HepG2 (cell line): ENCODE data around the gene SLC35B2. TPM values are rescaled to one million over a fixed set of nuclear protein-coding genes. Genes with fewer than 3 reads are reported as not detected.

ENCODE experiments used
- DR1 ChIP-seq: sonication (generic); formaldehyde crosslinking; IDR thresholded peaks from 2 replicates; pipeline ENCODE4 v1.8.0; 2021; ENCODE audit warnings: mild to moderate bottlenecking, missing genetic modification reagents, inconsistent platforms
- HNRNPH1 ChIP-seq: fragments of 200-400 bp; formaldehyde crosslinking; optimal IDR thresholded peaks from 2 replicates; pipeline ENCODE3; 2017; ENCODE audit warnings: mild to moderate bottlenecking, low read depth, low read length
- MAZ ChIP-seq, 2 experiments: sonication (generic) in 1 of 2; formaldehyde crosslinking in 1 of 2; IDR thresholded peaks; 2 replicates each; pipeline versions ENCODE4 v1.5.0 to v1.6.1; 2012 to 2020; ENCODE audit warnings: low read depth in 2 of 2, mild to moderate bottlenecking in 2 of 2, borderline replicate concordance in 1 of 2, improper control_type of control experiment in 1 of 2, low read length in 1 of 2, missing genetic modification reagents in 1 of 2, moderate library complexity in 1 of 2
- PAWR ChIP-seq: sonication (generic); formaldehyde crosslinking; IDR thresholded peaks from 2 replicates; pipeline ENCODE4 v1.4.0; 2020; ENCODE audit warnings: missing genetic modification reagents, mild to moderate bottlenecking, borderline replicate concordance
- RBM22 ChIP-seq: fragments of 200-400 bp; formaldehyde crosslinking; optimal IDR thresholded peaks from 2 replicates; pipeline ENCODE3; 2017; ENCODE audit warnings: mild to moderate bottlenecking, low read length, moderate library complexity
- SMARCE1 ChIP-seq: fragments of 450-650 bp; IDR thresholded peaks from 2 replicates; pipeline ENCODE4 v1.6.1; 2017; ENCODE audit warnings: borderline replicate concordance
- SOX5 ChIP-seq: IDR thresholded peaks from 2 replicates; pipeline ENCODE4 v1.6.1; 2016; ENCODE audit warnings: borderline replicate concordance
- THYN1 ChIP-seq: sonication (generic); formaldehyde crosslinking; IDR thresholded peaks from 2 replicates; pipeline ENCODE4 v1.8.1; 2023; ENCODE audit warnings: low read depth, mild to moderate bottlenecking, moderate library complexity, missing genetic modification reagents, borderline replicate concordance
- ZNF234 ChIP-seq: sonication (generic); formaldehyde crosslinking; conservative IDR thresholded peaks from 2 replicates; pipeline ENCODE4 v1.5.1; 2020; ENCODE audit warnings: mild to moderate bottlenecking, missing genetic modification reagents
- ZNF253 ChIP-seq: sonication (generic); formaldehyde crosslinking; IDR thresholded peaks from 2 replicates; pipeline ENCODE4 v1.8.0; 2022; ENCODE audit warnings: mild to moderate bottlenecking, missing genetic modification reagents, borderline replicate concordance
- ZNF333 ChIP-seq: sonication (generic); formaldehyde crosslinking; IDR thresholded peaks from 2 replicates; pipeline ENCODE4 v1.4.0; 2020; ENCODE audit warnings: mild to moderate bottlenecking, missing genetic modification reagents, borderline replicate concordance
- ZNF556 ChIP-seq: sonication (generic); formaldehyde crosslinking; IDR thresholded peaks from 2 replicates; pipeline ENCODE4 v1.4.0; 2020; ENCODE audit warnings: mild to moderate bottlenecking, missing genetic modification reagents, borderline replicate concordance
- polyA plus RNA-seq, 8 experiments: library from polyadenylated mRNA; depleted of rRNA in 3 of 8; stranded (reverse) in 7 of 8; unstranded in 1 of 8; fragments of >200 nt; fragmentation: Illumina TruSeq in 4 of 8; extraction: Trizol in 4 of 8; gene quantifications; 2 replicates each; pipeline versions ENCODE4 v1.2.1 to v1.2.3, GENCODE V29; 2011 to 2016; ENCODE audit warnings: low read depth in 4 of 8, missing spikeins in 1 of 8, mixed read lengths in 1 of 8; ENCODE audit not compliant: insufficient read depth in 1 of 8
- total RNA-seq, 5 experiments: library from RNA; depleted of rRNA; stranded (reverse); fragments of >200 nt; fragmentation: Illumina TruSeq; extraction: Trizol; gene quantifications; 2 replicates each; pipeline ENCODE4 v1.2.3, GENCODE V29; 2016; ENCODE audit warnings: low read depth in 1 of 5
- TF ChIP-seq, protein P1 (sequence below): sonication (generic); formaldehyde crosslinking; IDR thresholded peaks from 2 replicates; pipeline ENCODE4 v1.4.0; 2020; ENCODE audit warnings: low read depth, missing genetic modification reagents
- TF ChIP-seq, protein P2 (sequence below): sonication (generic); formaldehyde crosslinking; conservative IDR thresholded peaks from 2 replicates; pipeline ENCODE4 v1.8.1; 2023; ENCODE audit warnings: missing genetic modification reagents
- TF ChIP-seq, protein P3 (sequence below): sonication (generic); formaldehyde crosslinking; IDR thresholded peaks from 2 replicates; pipeline ENCODE4 v1.5.0; 2020; ENCODE audit warnings: mild to moderate bottlenecking, missing genetic modification reagents, borderline replicate concordance
- TF ChIP-seq, protein P4 (sequence below): IDR thresholded peaks from 2 replicates; pipeline ENCODE4 v1.6.1; 2016; ENCODE audit warnings: missing compliant biosample characterization, missing genetic modification reagents, borderline replicate concordance

SLC35B2 gene
- total and polyA plus RNA-seq, 2 of the 13 experiments (the other 11 are each of a cell fraction or from before 2014, with no cell fraction given) = 61.1 to 148 TPM

DNA sequence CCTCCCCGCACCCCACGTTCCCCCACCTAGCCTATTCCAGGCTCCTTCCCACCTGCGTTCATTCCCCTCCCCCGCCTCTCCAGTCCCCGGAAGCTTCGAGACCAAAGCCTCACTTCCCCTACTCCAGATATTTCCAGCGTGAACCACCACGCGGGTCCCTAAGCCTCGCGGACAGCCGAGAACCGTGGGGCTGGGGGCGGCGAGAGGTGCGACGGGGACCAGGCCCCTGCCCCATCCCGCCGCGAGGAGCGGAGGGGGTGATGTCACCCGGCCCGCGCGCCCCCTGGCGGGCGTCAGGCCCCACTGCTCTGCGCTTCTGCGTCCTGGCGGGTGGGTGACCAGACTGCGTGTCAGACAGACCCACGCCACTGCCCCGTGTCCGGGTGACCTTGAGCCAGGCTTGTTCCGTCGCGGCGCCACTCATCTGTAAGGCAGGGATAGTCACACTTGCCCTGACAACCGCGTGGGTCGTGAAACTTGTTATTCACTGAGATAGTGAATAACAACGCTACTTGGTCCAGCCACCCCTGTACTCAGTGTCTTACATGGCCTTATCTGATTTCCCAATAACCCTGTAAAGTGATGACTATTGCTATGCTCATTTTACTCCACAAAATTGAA lies 19.4 kb downstream of the SLC35B2 start (continued):
- TF ChIP-seq, protein P1, sequence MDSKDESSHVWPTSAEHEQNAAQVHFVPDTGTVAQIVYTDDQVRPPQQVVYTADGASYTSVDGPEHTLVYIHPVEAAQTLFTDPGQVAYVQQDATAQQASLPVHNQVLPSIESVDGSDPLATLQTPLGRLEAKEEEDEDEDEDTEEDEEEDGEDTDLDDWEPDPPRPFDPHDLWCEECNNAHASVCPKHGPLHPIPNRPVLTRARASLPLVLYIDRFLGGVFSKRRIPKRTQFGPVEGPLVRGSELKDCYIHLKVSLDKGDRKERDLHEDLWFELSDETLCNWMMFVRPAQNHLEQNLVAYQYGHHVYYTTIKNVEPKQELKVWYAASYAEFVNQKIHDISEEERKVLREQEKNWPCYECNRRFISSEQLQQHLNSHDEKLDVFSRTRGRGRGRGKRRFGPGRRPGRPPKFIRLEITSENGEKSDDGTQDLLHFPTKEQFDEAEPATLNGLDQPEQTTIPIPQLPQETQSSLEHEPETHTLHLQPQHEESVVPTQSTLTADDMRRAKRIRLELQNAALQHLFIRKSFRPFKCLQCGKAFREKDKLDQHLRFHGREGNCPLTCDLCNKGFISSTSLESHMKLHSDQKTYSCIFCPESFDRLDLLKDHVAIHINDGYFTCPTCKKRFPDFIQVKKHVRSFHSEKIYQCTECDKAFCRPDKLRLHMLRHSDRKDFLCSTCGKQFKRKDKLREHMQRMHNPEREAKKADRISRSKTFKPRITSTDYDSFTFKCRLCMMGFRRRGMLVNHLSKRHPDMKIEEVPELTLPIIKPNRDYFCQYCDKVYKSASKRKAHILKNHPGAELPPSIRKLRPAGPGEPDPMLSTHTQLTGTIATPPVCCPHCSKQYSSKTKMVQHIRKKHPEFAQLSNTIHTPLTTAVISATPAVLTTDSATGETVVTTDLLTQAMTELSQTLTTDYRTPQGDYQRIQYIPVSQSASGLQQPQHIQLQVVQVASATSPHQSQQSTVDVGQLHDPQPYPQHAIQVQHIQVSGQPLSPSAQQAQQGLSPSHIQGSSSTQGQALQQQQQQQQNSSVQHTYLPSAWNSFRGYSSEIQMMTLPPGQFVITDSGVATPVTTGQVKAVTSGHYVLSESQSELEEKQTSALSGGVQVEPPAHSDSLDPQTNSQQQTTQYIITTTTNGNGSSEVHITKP (CRISPR knock-in tag) = no peak
- TF ChIP-seq DR1 (CRISPR knock-in tag) (no peak), SMARCE1 (no peak), ZNF234 (CRISPR knock-in tag) (no peak), HNRNPH1 (no peak), THYN1 (CRISPR knock-in tag) (peak; percentile 40; the same call in 1 of the 2 replicates), ZNF253 (0 out of 2 replicates have a peak, but pooled peaks have one; percentile 37), PAWR (CRISPR knock-in tag) (peak; percentile 24; the same call in 1 of the 2 replicates), MAZ (IDR thresholded peaks at IDR 0.05; ENCODE audit: borderline replicate concordance, low read depth, low read length) (peak; percentile 83; the same call in 1 of the 2 replicates), MAZ (CRISPR knock-in tag; IDR thresholded peaks at IDR 0.05; ENCODE audit: low read depth) (peak; percentile 99), ZNF556 (peak; percentile 80; the same call in 1 of the 2 replicates), ZNF333 (CRISPR knock-in tag) (no peak; the same call in 1 of the 2 replicates), SOX5 (CRISPR knock-in tag) (no peak; the same call in 1 of the 2 replicates), RBM22 (peak; percentile 28)
- TF ChIP-seq, protein P2, sequence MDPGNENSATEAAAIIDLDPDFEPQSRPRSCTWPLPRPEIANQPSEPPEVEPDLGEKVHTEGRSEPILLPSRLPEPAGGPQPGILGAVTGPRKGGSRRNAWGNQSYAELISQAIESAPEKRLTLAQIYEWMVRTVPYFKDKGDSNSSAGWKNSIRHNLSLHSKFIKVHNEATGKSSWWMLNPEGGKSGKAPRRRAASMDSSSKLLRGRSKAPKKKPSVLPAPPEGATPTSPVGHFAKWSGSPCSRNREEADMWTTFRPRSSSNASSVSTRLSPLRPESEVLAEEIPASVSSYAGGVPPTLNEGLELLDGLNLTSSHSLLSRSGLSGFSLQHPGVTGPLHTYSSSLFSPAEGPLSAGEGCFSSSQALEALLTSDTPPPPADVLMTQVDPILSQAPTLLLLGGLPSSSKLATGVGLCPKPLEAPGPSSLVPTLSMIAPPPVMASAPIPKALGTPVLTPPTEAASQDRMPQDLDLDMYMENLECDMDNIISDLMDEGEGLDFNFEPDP (CRISPR knock-in tag) = no peak
- TF ChIP-seq, protein P3, sequence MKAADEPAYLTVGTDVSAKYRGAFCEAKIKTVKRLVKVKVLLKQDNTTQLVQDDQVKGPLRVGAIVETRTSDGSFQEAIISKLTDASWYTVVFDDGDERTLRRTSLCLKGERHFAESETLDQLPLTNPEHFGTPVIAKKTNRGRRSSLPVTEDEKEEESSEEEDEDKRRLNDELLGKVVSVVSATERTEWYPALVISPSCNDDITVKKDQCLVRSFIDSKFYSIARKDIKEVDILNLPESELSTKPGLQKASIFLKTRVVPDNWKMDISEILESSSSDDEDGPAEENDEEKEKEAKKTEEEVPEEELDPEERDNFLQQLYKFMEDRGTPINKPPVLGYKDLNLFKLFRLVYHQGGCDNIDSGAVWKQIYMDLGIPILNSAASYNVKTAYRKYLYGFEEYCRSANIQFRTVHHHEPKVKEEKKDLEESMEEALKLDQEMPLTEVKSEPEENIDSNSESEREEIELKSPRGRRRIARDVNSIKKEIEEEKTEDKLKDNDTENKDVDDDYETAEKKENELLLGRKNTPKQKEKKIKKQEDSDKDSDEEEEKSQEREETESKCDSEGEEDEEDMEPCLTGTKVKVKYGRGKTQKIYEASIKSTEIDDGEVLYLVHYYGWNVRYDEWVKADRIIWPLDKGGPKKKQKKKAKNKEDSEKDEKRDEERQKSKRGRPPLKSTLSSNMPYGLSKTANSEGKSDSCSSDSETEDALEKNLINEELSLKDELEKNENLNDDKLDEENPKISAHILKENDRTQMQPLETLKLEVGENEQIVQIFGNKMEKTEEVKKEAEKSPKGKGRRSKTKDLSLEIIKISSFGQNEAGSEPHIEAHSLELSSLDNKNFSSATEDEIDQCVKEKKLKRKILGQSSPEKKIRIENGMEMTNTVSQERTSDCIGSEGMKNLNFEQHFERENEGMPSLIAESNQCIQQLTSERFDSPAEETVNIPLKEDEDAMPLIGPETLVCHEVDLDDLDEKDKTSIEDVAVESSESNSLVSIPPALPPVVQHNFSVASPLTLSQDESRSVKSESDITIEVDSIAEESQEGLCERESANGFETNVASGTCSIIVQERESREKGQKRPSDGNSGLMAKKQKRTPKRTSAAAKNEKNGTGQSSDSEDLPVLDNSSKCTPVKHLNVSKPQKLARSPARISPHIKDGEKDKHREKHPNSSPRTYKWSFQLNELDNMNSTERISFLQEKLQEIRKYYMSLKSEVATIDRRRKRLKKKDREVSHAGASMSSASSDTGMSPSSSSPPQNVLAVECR = peak; percentile 68; the same call in 1 of the 2 replicates
- TF ChIP-seq, protein P4, sequence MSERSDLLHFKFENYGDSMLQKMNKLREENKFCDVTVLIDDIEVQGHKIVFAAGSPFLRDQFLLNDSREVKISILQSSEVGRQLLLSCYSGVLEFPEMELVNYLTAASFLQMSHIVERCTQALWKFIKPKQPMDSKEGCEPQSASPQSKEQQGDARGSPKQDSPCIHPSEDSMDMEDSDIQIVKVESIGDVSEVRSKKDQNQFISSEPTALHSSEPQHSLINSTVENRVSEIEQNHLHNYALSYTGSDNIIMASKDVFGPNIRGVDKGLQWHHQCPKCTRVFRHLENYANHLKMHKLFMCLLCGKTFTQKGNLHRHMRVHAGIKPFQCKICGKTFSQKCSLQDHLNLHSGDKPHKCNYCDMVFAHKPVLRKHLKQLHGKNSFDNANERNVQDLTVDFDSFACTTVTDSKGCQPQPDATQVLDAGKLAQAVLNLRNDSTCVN (CRISPR knock-in tag) = no peak
